HG03521 (cell line): Measurements from ENCODE around the gene GIT1.

ENCODE experiments used
- ATAC-seq: cut with Tn5 transposase; IDR thresholded peaks from one replicate; pipeline ENCODE4 v1.9.1; 2021; ENCODE audit warnings: mild to moderate bottlenecking, moderate library complexity; ENCODE audit not compliant: unreplicated experiment

GIT1 gene

GRCh38 chr17:29524692-29525091 is 64.8 kb downstream of the GIT1 start:
- no peak for ATAC-seq
